Esophagus muscularis mucosa (tissue), 3 donors: ENCODE results near the gene KCNB1.

Source experiments
- CTCF ChIP-seq, 3 experiments: fragments of 200-600 bp in 2 of 3; fragments of 450-650 bp in 1 of 3; sonication (generic) in 2 of 3; IDR thresholded peaks; one replicate each; pipeline ENCODE4 v1.5.1; 2017 to 2019; ENCODE audit warnings: antibody characterized with exemption in 3 of 3, mild to moderate bottlenecking in 2 of 3, moderate library complexity in 1 of 3
- POLR2A ChIP-seq: fragments of 450-650 bp; IDR thresholded peaks from one replicate; pipeline ENCODE4 v1.6.1; 2017; ENCODE audit warnings: antibody characterized with exemption, moderate library complexity, mild to moderate bottlenecking, low read depth
- POLR2AphosphoS5 ChIP-seq, 2 donors: sonication (generic); formaldehyde crosslinking; IDR thresholded peaks; one replicate each; pipeline ENCODE4 v1.6.1; 2017; ENCODE audit warnings: antibody characterized with exemption in 2 of 2

- no peak for TF ChIP-seq POLR2A
- TF ChIP-seq CTCF (IDR thresholded peaks at IDR 0.05) = no peak
- no peak for TF ChIP-seq POLR2AphosphoS5 (IDR thresholded peaks at IDR 0.05)
Measured at GRCh38 chr20:49330701-49331615, 151.5 kb downstream of the KCNB1 start.
